H1 (cell line): ENCODE data around the gene ABL2. TPM values are rescaled to one million over a fixed set of nuclear protein-coding genes. Genes with fewer than 3 reads are reported as not detected.

Experiments used
- CTCF ChIA-PET: fragments of 300-600 bp; sonication (Branson Sonifier 250); formaldehyde crosslinking; loops from one replicate; lab custom pipeline; 2021; ENCODE audit not compliant: partially characterized antibody; lab: Charles Lee
- POLR2A ChIA-PET: fragments of 300-600 bp; sonication (Branson Sonifier 250); formaldehyde crosslinking; loops from one replicate; lab custom pipeline; 2021; ENCODE audit warnings: inconsistent platforms; ENCODE audit not compliant: partially characterized antibody; lab: Charles Lee
- DNase-seq, 2 experiments: peaks; one replicate each; pipeline versions ENCODE4 v3.0.0 to v3.0.0-alpha.2; 2010 to 2022; ENCODE audit warnings: low spot score in 2 of 2, low read depth in 1 of 2, mixed read lengths in 1 of 2
- FAIRE-seq: peaks from 2 replicates; lab custom pipeline; 2011; peaks lifted over from hg19 to GRCh38; lab: Jason Lieb, UNC
- H2AFZ ChIP-seq: 2 replicates; pipeline ENCODE4 v1.8.1; 2012; ENCODE audit warnings: low read length, inconsistent platforms
- H2AK5ac ChIP-seq: 2 replicates; pipeline ENCODE4 v1.6.1; 2013; ENCODE audit warnings: low read depth, low read length
- H2BK120ac ChIP-seq: replicated peaks from 2 replicates; pipeline ENCODE3; 2013; ENCODE audit warnings: low read depth, low read length, inconsistent platforms
- H2BK12ac ChIP-seq: 2 replicates; pipeline ENCODE4 v1.6.1; 2013; ENCODE audit warnings: low read depth, low read length
- H2BK15ac ChIP-seq: 2 replicates; pipeline ENCODE4 v1.6.1; 2013; ENCODE audit warnings: low read length
- H2BK20ac ChIP-seq: 2 replicates; pipeline ENCODE4 v1.6.1; 2013; ENCODE audit warnings: low read length
- H2BK5ac ChIP-seq: 2 replicates; pipeline ENCODE4 v1.6.1; 2013; ENCODE audit warnings: low read depth, low read length
- H3K14ac ChIP-seq: 2 replicates; pipeline ENCODE4 v1.6.1; 2013; ENCODE audit warnings: inconsistent platforms; ENCODE audit not compliant: insufficient read length
- H3K18ac ChIP-seq: 2 replicates; pipeline ENCODE4 v1.6.1; 2013; ENCODE audit warnings: low read length; ENCODE audit errors: extremely low read depth
- H3K23ac ChIP-seq: 2 replicates; pipeline ENCODE4 v1.6.1; 2013; ENCODE audit warnings: inconsistent platforms; ENCODE audit not compliant: insufficient read length
- H3K23me2 ChIP-seq: 2 replicates; pipeline ENCODE4 v1.6.1; 2013; ENCODE audit warnings: low read depth, low read length
- H3K27ac ChIP-seq: 2 replicates; pipeline ENCODE4 v1.6.1; 2011; ENCODE audit warnings: low read depth, low read length, inconsistent platforms
- H3K27me3 ChIP-seq, 4 experiments: replicated peaks in 1 of 4; 1 replicate in 1 of 4; 2 replicates in 3 of 4; pipeline versions ENCODE4 v1.6.1 to v1.8.1; 2011 to 2013; ENCODE audit warnings: low read length in 3 of 4, mild to moderate bottlenecking in 3 of 4, inconsistent platforms in 2 of 4, mixed read lengths in 2 of 4, moderate library complexity in 1 of 4; ENCODE audit not compliant: control insufficient read depth in 3 of 4, insufficient read depth in 3 of 4; ENCODE audit errors: extremely low read depth in 1 of 4
- H3K36me3 ChIP-seq, 4 experiments: 2 replicates each; pipeline versions ENCODE4 v1.6.1 to v1.8.1; 2011 to 2013; ENCODE audit warnings: mild to moderate bottlenecking in 4 of 4, low read length in 3 of 4, moderate library complexity in 2 of 4, control low read depth in 1 of 4, inconsistent platforms in 1 of 4; ENCODE audit not compliant: insufficient read depth in 4 of 4, control insufficient read depth in 2 of 4
- H3K4ac ChIP-seq: replicated peaks from 2 replicates; pipeline ENCODE3; 2013; ENCODE audit warnings: low read length, low read depth, mixed read lengths, inconsistent platforms; ENCODE audit not compliant: insufficient read length
- H3K4me1 ChIP-seq, 4 experiments: replicated peaks in 1 of 4; 1 replicate in 1 of 4; 2 replicates in 3 of 4; pipeline versions ENCODE4 v1.6.1 to v1.8.1; 2011 to 2013; ENCODE audit warnings: low read length in 3 of 4, inconsistent platforms in 2 of 4, mixed read lengths in 1 of 4; ENCODE audit not compliant: insufficient read depth in 4 of 4, control insufficient read depth in 3 of 4
- H3K4me2 ChIP-seq, 2 experiments: 2 replicates each; pipeline versions ENCODE4 v1.6.1 to v1.8.1; 2011 to 2013; ENCODE audit warnings: low read depth in 2 of 2, low read length in 2 of 2, control low read depth in 1 of 2, inconsistent platforms in 1 of 2, mild to moderate bottlenecking in 1 of 2; ENCODE audit not compliant: insufficient read depth in 1 of 2
- H3K4me3 ChIP-seq, 4 experiments: fragments of 200-600, 300-600 bp in 1 of 4; sonication (generic), shearing (Covaris generic), sonication (Bioruptor Twin) in 1 of 4; 2 replicates each; pipeline versions ENCODE4 v1.5.1 to v1.8.1; 2011 to 2016; ENCODE audit warnings: low read length in 4 of 4, low read depth in 3 of 4, control low read depth in 2 of 4, inconsistent platforms in 2 of 4, mild to moderate bottlenecking in 2 of 4, mixed read lengths in 1 of 4, moderate library complexity in 1 of 4; ENCODE audit not compliant: insufficient read depth in 2 of 4; ENCODE audit errors: extremely low read depth in 1 of 4
- H3K56ac ChIP-seq: replicated peaks from 2 replicates; pipeline ENCODE3; 2013; ENCODE audit warnings: low read depth, mild to moderate bottlenecking, mixed read lengths, low read length, inconsistent platforms; ENCODE audit not compliant: insufficient read length
- H3K79me1 ChIP-seq: 2 replicates; pipeline ENCODE4 v1.6.1; 2013; ENCODE audit warnings: low read depth, low read length, control low read depth
- H3K79me2 ChIP-seq, 2 experiments: 2 replicates each; pipeline versions ENCODE4 v1.6.1 to v1.8.1; 2012 to 2013; ENCODE audit warnings: low read length in 2 of 2, mild to moderate bottlenecking in 2 of 2, inconsistent platforms in 1 of 2; ENCODE audit not compliant: insufficient read depth in 2 of 2, control insufficient read depth in 1 of 2
- H3K9ac ChIP-seq, 4 experiments: replicated peaks in 1 of 4; 1 replicate in 1 of 4; 2 replicates in 3 of 4; pipeline versions ENCODE4 v1.6.1 to v1.8.1; 2011 to 2013; ENCODE audit warnings: low read depth in 3 of 4, low read length in 3 of 4, control low read depth in 2 of 4, mild to moderate bottlenecking in 2 of 4, moderate library complexity in 2 of 4, inconsistent platforms in 1 of 4; ENCODE audit errors: extremely low read depth in 1 of 4
- H3K9me3 ChIP-seq, 2 experiments: 2 replicates each; pipeline versions ENCODE4 v1.6.1 to v1.8.1; 2012 to 2013; ENCODE audit warnings: mild to moderate bottlenecking in 2 of 2, moderate library complexity in 2 of 2, control low read depth in 1 of 2, inconsistent platforms in 1 of 2, low read depth in 1 of 2, low read length in 1 of 2, mixed read lengths in 1 of 2; ENCODE audit not compliant: insufficient read depth in 2 of 2
- H4K20me1 ChIP-seq, 2 experiments: replicated peaks in 1 of 2; 2 replicates each; pipeline versions ENCODE3 to v1.8.1; 2011 to 2013; ENCODE audit warnings: inconsistent platforms in 2 of 2, low read length in 2 of 2, mild to moderate bottlenecking in 1 of 2; ENCODE audit not compliant: insufficient read depth in 2 of 2, control insufficient read depth in 1 of 2
- H4K5ac ChIP-seq: 2 replicates; pipeline ENCODE4 v1.6.1; 2013; ENCODE audit warnings: low read length, low read depth, mixed read lengths, inconsistent platforms; ENCODE audit not compliant: insufficient read length
- H4K8ac ChIP-seq: 2 replicates; pipeline ENCODE4 v1.8.0; 2013; ENCODE audit warnings: mild to moderate bottlenecking, moderate library complexity, low read length, inconsistent platforms; ENCODE audit not compliant: insufficient read depth; ENCODE audit errors: extremely low read depth
- H4K91ac ChIP-seq: replicated peaks from 2 replicates; pipeline ENCODE3; 2013; ENCODE audit warnings: low read length, mixed read lengths, inconsistent platforms; ENCODE audit not compliant: insufficient read length
- KDM5A ChIP-seq: fragments of 200-600 bp; IDR thresholded peaks from 2 replicates; pipeline ENCODE4 v1.7.1; 2012; ENCODE audit warnings: mild to moderate bottlenecking, low read length, inconsistent platforms, mixed read lengths
- POU5F1 ChIP-seq: IDR thresholded peaks from 2 replicates; pipeline ENCODE4 v1.6.1; 2011; ENCODE audit warnings: low read depth, mild to moderate bottlenecking, low read length, moderate library complexity
- ZNF274 ChIP-seq: IDR thresholded peaks from 2 replicates; pipeline ENCODE4 v1.7.0; 2012; ENCODE audit warnings: low read length, borderline replicate concordance; ENCODE audit errors: extremely low read depth
- WGBS, 2 experiments: shearing (Covaris generic) in 1 of 2; methylation state at CpG; one replicate each; pipeline versions ENCODE4 v1.1.6 to v1.1.7; 2013 to 2015; ENCODE audit warnings: low lambda C conversion rate in 2 of 2, mixed read lengths in 2 of 2, inconsistent platforms in 1 of 2, low coverage in 1 of 2, missing lambda C conversion rate in 1 of 2; ENCODE audit not compliant: insufficient replicate concordance in 2 of 2, insufficient coverage in 1 of 2, insufficient read length in 1 of 2; ENCODE audit errors: extremely low coverage in 1 of 2, missing lambda C conversion rate in 1 of 2; 5-methylcytosine and 5-hydroxymethylcytosine counted together
- polyA plus RNA-seq, 7 experiments: library from polyadenylated mRNA; depleted of rRNA in 3 of 7; stranded (reverse) in 5 of 7; unstranded in 2 of 7; fragments of >200 nt in 5 of 7; fragments of 200-250 nt in 2 of 7; gene quantifications; 1 replicate in 5 of 7; 2 replicates in 1 of 7; 4 replicates in 1 of 7; pipeline versions ENCODE4 v1.2.1 to v1.2.3, GENCODE V29; 2011 to 2013; ENCODE audit warnings: missing spikeins in 2 of 7, mixed read lengths in 2 of 7
- total RNA-seq: library from RNA; stranded (reverse); fragmentation: NEBNext Ultra II Directional; extraction: Animal tissue kit (Norgen Biotek cat#: 25700); gene quantifications from 2 replicates; pipeline ENCODE4 v1.2.1, GENCODE V29; 2021

The ABL2 gene
- total and polyA plus RNA-seq, 2 of the 8 experiments (the other 6 are each of a cell fraction or from before 2014, with no cell fraction given), result 4.5 to 19.1 TPM

- Histone ChIP-seq H3K4ac (no peak overlapping the region), H3K79me1 (no peaks in the 10 kb centered on the region), H2BK120ac (no peak overlapping the region), H3K56ac (no peak overlapping the region), H3K23me2 (no peaks in the 10 kb centered on the region), H3K14ac (no peak overlapping the region), H3K9ac (no peak overlapping the region), H3K23ac (no peak overlapping the region), H3K4me1 (no peaks in the 10 kb centered on the region), H3K4me2 (no peak overlapping the region), H4K5ac (no peak overlapping the region), H2BK12ac (no peak overlapping the region), H3K9me3 (no peaks in the 10 kb centered on the region), H2AK5ac (no peak overlapping the region), H4K91ac (no peak overlapping the region), H2BK15ac (no peak overlapping the region), H2AFZ (no peak overlapping the region), H4K8ac (no peak overlapping the region), H4K20me1 (no peaks in the 10 kb centered on the region), H2BK20ac (no peak overlapping the region), H3K27me3 (no peaks in the 10 kb centered on the region), H3K27ac (no peak overlapping the region), H3K18ac (no peak overlapping the region), H2BK5ac (no peak overlapping the region), H3K36me3 (no peaks in the 10 kb centered on the region), H3K4me3 (no peak overlapping the region), H3K79me2 (no peaks in the 10 kb centered on the region)
- no peak for DNase-seq
- ChIA-PET CTCF (no interaction called here), POLR2A (no interaction called here)
- FAIRE-seq, result no peak
- TF ChIP-seq POU5F1 (no peak), ZNF274 (no peak), KDM5A (no peak)
- WGBS, 2 experiments, result 89% methylated on average over 5 of the region's 5 CpGs; no CpG with 5 or more reads in 1 of the 2 experiments
Observed at GRCh38 chr1:179241530-179242097, 12.1 kb upstream of the ABL2 start.
